ENCODE results near the gene PERCC1.

Gene PERCC1

GRCh38 chr16:1433263-1433560, 2.3 kb downstream of the PERCC1 start:
- DNase-seq (ENCODE audit: low read depth), result no peak
- no peak for TF ChIP-seq CTCF (IDR thresholded peaks at IDR 0.05; ENCODE audit: insufficient read depth, low read depth, low read length, missing control alignments)
- no peak overlapping the region for H3K4me3 ChIP-seq (ENCODE audit: low read depth, low read length)

- H3K4me3 ChIP-seq (ENCODE audit: low read depth, low read length), result no peak overlapping the region
- DNase-seq (ENCODE audit: low read depth), result no peak
- TF ChIP-seq CTCF (IDR thresholded peaks at IDR 0.05; ENCODE audit: insufficient read depth, low read depth, low read length, missing control alignments), result no peak
Measured at GRCh38 chr16:1433756-1434155, 2.9 kb downstream of the PERCC1 start.

GRCh38 chr16:1434644-1435592, 4.0 kb downstream of the PERCC1 start:
- no peak overlapping the region for H3K4me3 ChIP-seq (ENCODE audit: low read depth, low read length)
- TF ChIP-seq CTCF (IDR thresholded peaks at IDR 0.05; ENCODE audit: insufficient read depth, low read depth, low read length, missing control alignments), result no peak
- DNase-seq (ENCODE audit: low read depth), result no peak

GRCh38 chr16:1435921-1436697, 5.2 kb downstream of the PERCC1 start:
- H3K4me3 ChIP-seq (ENCODE audit: low read depth, low read length), result no peak overlapping the region
- TF ChIP-seq CTCF (IDR thresholded peaks at IDR 0.05; ENCODE audit: insufficient read depth, low read depth, low read length, missing control alignments), result no peak
- no peak for DNase-seq (ENCODE audit: low read depth)

- no peak overlapping the region for H3K4me3 ChIP-seq (ENCODE audit: low read depth, low read length)
- no peak for DNase-seq (ENCODE audit: low read depth)
- TF ChIP-seq CTCF (IDR thresholded peaks at IDR 0.05; ENCODE audit: insufficient read depth, low read depth, low read length, missing control alignments), result no peak
Measured at GRCh38 chr16:1436731-1437355, 6.0 kb downstream of the PERCC1 start.

- no peak for TF ChIP-seq CTCF (IDR thresholded peaks at IDR 0.05; ENCODE audit: insufficient read depth, low read depth, low read length, missing control alignments)
- H3K4me3 ChIP-seq (ENCODE audit: low read depth, low read length), result no peak overlapping the region
- DNase-seq (ENCODE audit: low read depth), result no peak
Measured at GRCh38 chr16:1437606-1438005, 6.7 kb downstream of the PERCC1 start.
